Epithelial cell of esophagus (primary cell): ENCODE results near the gene BHLHA9.

Experiments used
- DNase-seq: peaks from one replicate; pipeline ENCODE4 v3.0.0; 2010; ENCODE audit warnings: low read depth
- H3K4me3 ChIP-seq: 2 replicates; pipeline ENCODE4 v1.5.1; 2011; ENCODE audit warnings: mild to moderate bottlenecking, low read length, control low read depth
- CTCF ChIP-seq: IDR thresholded peaks from 2 replicates; pipeline ENCODE4 v1.5.1; 2011; ENCODE audit warnings: low read depth, mild to moderate bottlenecking, low read length, control low read depth, inconsistent platforms; ENCODE audit not compliant: insufficient read depth; ENCODE audit errors: missing control alignments

Gene BHLHA9

GRCh38 chr17:1298606-1299005 is 28.4 kb downstream of the BHLHA9 start:
- TF ChIP-seq CTCF: no peak
- no peak overlapping the region for H3K4me3 ChIP-seq
- no peak for DNase-seq

- H3K4me3 ChIP-seq: no peak overlapping the region
- no peak for DNase-seq
- no peak for TF ChIP-seq CTCF
These were observed 29.5 kb downstream of the BHLHA9 start for GRCh38 chr17:1299552-1300370.

GRCh38 chr17:1300371-1300905 is 30.2 kb downstream of the BHLHA9 start:
- no peak overlapping the region for H3K4me3 ChIP-seq
- TF ChIP-seq CTCF: no peak
- no peak for DNase-seq

GRCh38 chr17:1301546-1301945 is 31.3 kb downstream of the BHLHA9 start:
- DNase-seq: no peak
- no peak overlapping the region for H3K4me3 ChIP-seq
- no peak for TF ChIP-seq CTCF

GRCh38 chr17:1302761-1303160 is 32.5 kb downstream of the BHLHA9 start:
- no peak for DNase-seq
- no peak overlapping the region for H3K4me3 ChIP-seq

GRCh38 chr17:1304522-1304921 is 34.3 kb downstream of the BHLHA9 start:
- no peak for DNase-seq
- H3K4me3 ChIP-seq: no peak overlapping the region
- no peak for TF ChIP-seq CTCF

More at GRCh38 chr17:1302761-1303160, 32.5 kb downstream of the BHLHA9 start:
- TF ChIP-seq CTCF: no peak
